HG03457 (cell line): ENCODE measurements around the gene CACNA1G.

Source experiments
- ATAC-seq: cut with Tn5 transposase; IDR thresholded peaks from one replicate; pipeline ENCODE4 v1.9.1; 2021; ENCODE audit warnings: moderate number of reproducible peaks; ENCODE audit not compliant: unreplicated experiment

CACNA1G gene

GRCh38 chr17:50629902-50630301 lies 69.4 kb downstream of the CACNA1G start:
- ATAC-seq, result no peak

- no peak for ATAC-seq
These were observed 70.1 kb downstream of the CACNA1G start for GRCh38 chr17:50630524-50631194.

DNA sequence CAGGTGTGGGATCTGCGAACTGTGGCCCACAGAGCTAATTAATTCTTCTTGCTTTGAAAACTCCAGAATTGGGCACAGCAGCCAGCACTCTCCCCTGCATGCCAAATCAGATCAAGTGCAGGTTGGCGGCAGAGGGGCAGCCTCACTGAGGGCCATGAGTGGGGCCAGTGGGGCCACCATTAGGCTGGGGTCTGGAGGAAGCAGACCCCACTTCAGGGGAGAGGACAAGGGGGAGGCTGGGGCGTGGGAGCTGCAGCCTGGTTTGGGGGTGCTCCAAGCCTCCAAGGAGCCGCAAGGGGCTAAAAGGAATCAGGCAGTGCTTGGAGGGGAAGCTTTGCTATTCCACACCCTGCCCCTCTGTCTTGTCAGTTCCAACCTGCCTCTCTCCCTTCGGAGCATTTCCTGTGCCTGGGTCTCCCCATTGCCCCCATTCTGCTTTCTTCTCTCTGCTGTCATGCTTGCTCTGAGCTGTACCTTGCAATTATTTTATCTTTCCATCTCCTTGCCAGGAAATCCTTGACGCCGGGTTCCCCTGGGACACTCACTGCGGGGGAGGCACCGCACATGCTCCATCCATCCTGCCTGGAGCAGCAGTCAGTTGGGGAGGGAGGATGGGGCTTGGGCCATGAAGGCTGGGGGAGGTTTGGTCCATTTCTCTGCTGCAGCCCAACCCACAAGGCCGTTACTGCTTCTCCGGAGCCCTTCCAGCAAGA lies 70.8 kb downstream of the CACNA1G start:
- no peak for ATAC-seq

DNA sequence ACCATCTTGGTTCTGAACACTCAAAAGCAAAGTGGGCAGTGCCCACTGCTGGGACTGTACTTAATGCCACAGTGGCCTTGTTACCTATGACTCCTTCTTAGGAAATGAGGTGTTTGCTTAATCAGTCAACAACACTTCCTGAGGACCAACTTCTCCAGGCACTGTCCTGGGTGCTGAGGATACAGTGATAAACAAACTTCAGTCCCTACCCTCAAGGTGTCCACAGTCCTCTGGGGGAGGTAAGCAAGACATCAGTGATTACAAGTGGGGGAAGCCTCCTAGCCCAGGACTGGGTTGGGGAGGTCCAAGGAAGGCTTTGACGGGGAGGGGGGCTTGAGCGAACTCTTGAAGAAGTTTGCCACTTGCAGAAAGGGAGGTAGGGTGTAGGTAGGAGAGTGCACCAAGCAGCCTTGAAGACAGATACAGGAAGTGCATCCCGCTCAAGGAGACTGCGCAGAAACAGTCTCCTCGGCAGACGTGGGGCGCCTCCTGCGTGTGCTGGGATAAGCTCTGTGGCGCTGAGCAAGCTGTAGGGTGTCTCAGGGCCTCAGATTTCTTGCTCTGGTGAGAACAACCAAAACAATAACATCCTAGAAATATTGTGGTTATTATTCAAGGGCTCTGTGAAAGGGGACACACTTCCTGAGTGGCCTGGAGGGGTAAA lies 71.5 kb downstream of the CACNA1G start:
- no peak for ATAC-seq

- ATAC-seq, result no peak
These were observed 72.1 kb downstream of the CACNA1G start for GRCh38 chr17:50632637-50633036.

GRCh38 chr17:50633683-50634082 lies 73.2 kb downstream of the CACNA1G start:
- ATAC-seq, result no peak

- no peak for ATAC-seq
These were observed 73.9 kb downstream of the CACNA1G start, which contains the start of gene ABCC3 for GRCh38 chr17:50634224-50634914. ABCC3 (plus strand) TSS chr17:50634881; CDS start chr17:50634937, 56 bp downstream.

GRCh38 chr17:50634915-50635731 lies 74.6 kb downstream of the CACNA1G start:
- no peak for ATAC-seq

DNA sequence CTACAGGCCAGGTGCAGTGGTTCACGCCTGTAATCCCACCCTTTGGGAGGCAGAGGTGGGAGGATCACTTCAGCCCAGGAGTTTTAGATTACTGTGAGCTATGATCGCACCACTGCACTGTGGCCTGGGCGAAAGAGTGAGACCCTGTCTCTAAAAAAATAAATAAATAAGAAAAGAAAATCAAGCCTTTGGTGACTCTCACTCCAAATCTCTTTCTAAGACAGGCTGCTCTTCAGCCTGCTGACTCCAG lies 75.1 kb downstream of the CACNA1G start:
- no peak for ATAC-seq

- ATAC-seq, result no peak
These were observed 75.7 kb downstream of the CACNA1G start for GRCh38 chr17:50635982-50636803.

- no peak for ATAC-seq
These were observed 76.3 kb downstream of the CACNA1G start for GRCh38 chr17:50636804-50637195.

DNA sequence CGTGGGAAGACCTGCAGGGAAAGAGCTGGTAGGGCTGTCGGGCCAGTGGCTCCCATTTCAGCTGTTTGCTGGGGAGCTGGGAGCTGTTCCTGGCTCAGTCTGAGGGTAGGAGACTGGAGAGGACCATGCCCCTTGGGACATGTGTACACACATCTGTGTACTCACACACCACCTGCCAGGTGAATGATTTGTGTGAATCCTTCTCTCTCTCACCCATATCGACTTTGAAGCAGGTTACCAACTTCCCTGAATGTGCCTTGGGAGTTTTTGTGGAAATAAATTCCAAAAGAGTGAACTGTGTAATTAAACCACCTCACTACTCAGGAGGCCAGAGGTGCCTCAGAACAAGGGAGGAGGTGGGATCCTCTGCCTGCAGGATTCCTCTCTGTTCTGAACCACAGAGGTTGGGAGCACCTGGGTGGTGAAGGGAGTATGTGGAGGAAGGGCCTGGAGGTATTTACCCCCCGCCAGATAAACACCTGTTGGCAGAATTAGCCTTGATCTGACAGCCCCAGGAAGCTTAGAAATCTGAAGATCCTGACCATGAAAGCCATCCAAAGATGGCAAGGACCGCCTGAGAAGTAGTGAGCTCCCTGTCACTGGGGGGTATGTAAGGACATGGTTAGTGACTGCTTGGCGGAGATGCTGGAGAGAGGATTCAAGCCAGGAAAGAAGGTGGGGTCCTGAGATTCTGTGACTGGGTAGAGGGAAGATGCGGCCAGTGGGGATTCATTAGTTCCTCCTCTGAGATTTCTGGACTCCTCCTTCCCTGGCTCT lies 77.5 kb downstream of the CACNA1G start:
- ATAC-seq, result no peak

GRCh38 chr17:50638606-50638965 lies 78.1 kb downstream of the CACNA1G start:
- ATAC-seq, result no peak

DNA sequence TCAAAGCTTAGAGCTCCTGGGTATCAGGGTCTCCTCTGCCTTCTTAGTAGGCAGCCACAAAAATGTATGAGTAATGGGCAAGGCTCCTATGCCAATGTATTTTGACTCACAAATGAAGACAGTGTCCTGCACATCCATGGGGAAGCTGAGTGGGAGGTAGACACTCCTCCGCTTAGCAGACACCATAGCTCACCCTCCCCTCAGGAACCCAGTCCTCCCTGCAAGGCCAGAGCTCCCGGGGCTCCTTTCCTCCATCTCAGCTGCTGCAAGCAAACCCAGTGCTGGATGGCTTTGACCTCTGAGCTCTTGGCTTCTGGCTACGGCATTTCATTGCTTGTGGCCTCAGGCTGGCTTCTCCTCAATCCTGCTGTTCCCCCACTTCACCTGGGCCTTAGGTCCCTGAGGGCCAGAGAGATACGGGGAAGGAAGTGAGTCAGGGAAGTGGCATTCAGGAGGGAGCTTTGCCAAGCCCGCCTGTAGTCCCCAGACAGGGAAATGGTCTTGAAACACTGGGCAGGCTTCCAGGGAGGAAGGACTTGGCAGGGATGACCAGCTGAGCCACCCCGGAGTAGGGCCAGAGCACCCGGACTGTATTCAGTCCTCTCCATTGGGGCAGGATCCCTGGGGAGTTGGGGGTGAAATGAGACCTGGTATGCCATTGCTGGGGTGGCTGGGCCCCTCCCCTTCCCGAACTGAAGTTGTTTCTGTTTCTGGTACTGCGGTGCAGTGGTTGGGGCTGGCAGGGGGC lies 78.6 kb downstream of the CACNA1G start:
- ATAC-seq, result no peak

DNA sequence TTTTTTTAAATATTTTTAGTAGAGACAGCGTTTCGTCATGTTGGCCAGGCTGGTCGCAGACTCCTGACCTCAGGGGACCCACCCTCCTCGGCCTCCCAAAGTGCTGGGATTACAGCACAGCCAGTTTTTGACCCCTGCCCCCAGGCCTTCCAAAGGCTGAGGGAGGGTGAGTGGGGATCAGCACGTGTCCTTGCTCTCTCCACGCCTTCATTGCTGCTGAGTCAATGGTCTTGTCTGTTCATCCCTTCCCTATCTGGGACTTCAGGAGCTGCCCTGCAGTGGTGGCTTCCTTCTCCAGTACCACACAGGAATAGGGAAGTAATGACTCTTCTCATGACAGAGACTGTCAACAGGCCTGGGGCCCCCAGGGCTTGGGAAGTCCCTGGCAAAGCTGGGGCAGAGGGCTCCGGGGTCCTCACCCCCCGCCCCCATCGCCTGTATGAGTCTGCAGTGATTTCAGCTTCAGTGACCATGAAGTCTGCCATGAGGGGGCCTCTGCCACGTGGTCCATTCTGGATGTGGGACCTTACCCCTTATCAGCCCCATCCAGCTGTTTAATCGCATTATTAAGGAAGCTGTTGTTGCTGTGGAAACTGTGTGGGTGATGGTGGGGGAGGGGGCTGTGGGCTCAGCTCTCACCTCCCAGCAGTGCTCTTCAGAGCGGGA lies 80.3 kb downstream of the CACNA1G start:
- ATAC-seq, result no peak

DNA sequence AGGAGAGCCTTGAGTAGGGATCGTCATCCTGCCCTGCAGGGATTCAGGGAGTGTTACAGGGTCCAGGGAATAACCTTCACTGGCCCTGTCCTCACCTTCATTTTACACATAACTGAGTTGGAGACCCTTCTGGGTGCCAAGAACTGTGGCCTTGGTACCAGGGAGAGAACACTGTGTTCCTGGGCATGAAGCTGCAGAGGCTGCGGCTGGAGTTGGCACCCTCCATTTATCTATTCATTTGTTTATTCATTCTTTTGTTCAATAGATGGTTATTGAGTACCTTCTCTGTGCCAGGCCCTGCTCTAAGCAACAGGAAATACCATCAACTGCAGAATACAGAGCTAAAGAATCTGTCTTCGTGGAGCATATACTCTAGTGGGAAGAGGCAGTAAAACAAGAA lies 80.8 kb downstream of the CACNA1G start:
- ATAC-seq, result no peak

DNA sequence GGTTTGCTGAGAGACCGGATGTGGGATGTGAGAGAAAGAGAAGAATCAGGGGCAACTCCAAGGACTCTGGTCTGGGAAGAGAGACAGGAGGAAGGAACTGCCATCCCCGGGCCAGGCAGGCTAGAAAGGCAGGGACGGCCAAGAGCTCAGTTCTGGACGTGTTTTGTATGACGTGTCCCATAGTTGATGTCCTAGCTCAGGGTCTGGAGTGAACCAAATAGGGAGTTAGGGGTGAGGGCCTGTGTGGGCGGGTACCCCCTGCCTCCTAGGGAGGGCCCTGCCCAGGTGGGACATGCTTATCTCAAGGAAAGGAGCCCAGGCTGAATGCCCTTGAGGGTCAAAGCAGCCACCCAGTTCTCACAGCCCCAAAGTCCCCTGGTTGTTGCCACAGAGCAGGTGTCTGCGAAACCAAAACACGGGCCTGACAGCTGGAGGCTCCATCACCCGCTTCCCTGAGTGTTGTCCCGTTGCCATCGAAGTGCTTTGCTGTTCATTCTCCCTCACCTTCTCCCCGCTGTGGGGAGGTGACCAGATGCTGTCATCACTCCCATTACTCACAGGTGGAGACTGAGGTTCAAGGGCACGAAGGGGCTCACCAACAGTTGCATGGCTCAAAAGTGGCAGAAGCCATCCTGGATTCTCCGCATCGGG lies 81.7 kb downstream of the CACNA1G start:
- no peak for ATAC-seq
